ENCODE data around the gene PKIB.

GRCh38 chr6:122715725-122716124 is 105.5 kb downstream of the PKIB start:
- TF ChIP-seq CTCF (IDR thresholded peaks at IDR 0.05; ENCODE audit: extremely low read depth in 1 of 2, insufficient read depth in 1 of 2, low read depth in 1 of 2, low read length in 2 of 2), result no peak
- TF ChIP-seq MAX (IDR thresholded peaks at IDR 0.05; ENCODE audit: insufficient read depth, insufficient read length), result no peak
- no peak for TF ChIP-seq EZH2 (IDR thresholded peaks at IDR 0.05; ENCODE audit: borderline replicate concordance, low read depth, low read length, severe bottlenecking)
- TF ChIP-seq MYC (IDR thresholded peaks at IDR 0.05; ENCODE audit: low read depth, low read length), result no peak
- no peak for TF ChIP-seq POLR2A (IDR thresholded peaks at IDR 0.05; ENCODE audit: low read depth, low read length)

Data from endothelial cell of umbilical vein (primary cell).